GM12891 (cell line): ENCODE results near the gene NDUFB8.

Source experiments
- POLR2A ChIP-seq: IDR thresholded peaks from 2 replicates; pipeline ENCODE4 v1.6.1; 2011; ENCODE audit warnings: low read depth, low read length, control low read depth
- POLR2AphosphoS5 ChIP-seq: IDR thresholded peaks from 2 replicates; pipeline ENCODE4 v1.6.1; 2011; ENCODE audit warnings: low read depth, low read length, control low read depth
- POU2F2 ChIP-seq: IDR thresholded peaks from 2 replicates; pipeline ENCODE4 v1.6.1; 2011; ENCODE audit warnings: low read depth, mild to moderate bottlenecking, control low read depth, low read length, moderate library complexity
- SPI1 ChIP-seq: IDR thresholded peaks from 2 replicates; pipeline ENCODE4 v1.6.1; 2011; ENCODE audit warnings: low read depth, low read length, control low read depth
- TAF1 ChIP-seq: IDR thresholded peaks from 2 replicates; pipeline ENCODE4 v1.6.1; 2011; ENCODE audit warnings: low read depth, low read length, control low read depth

DNA sequence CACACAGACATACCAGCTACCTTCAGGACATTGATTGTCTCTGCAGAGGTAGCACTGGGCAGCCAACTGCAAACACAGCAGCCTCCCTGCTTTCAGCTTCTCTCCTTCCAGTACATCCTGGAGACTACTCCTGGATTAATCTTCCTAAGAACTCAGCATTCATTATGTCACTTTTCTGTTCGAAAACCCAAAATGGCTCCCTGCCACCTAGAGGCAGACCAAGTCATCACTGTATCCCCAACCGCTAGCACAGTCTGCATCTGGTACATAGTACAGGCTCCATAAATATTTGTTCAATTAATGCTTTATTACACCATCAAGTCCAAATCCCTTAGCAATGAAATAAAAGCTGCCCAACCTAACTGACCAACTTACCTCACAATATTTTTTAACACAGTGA lies 5.0 kb downstream of the NDUFB8 start:
- TF ChIP-seq POU2F2 (no peak), POLR2A (no peak), POLR2AphosphoS5 (no peak), TAF1 (no peak), SPI1 (no peak)
